Vagina (tissue), 2 donors: ENCODE measurements around the gene LRRC74B. TPM values are rescaled to one million over a fixed set of nuclear protein-coding genes. Genes with fewer than 3 reads are reported as not detected.
A peak's percentile ranks its signal among the peaks of the same experiment; 100 is the strongest.

Source experiments
- DNase-seq, 2 donors: peaks; one replicate each; pipeline ENCODE4 v3.0.0-alpha.2; 2017; ENCODE audit errors: extremely low spot score in 2 of 2
- H3K27ac ChIP-seq: fragments of 200-600 bp; sonication (generic); one replicate; pipeline ENCODE4 v1.5.1; 2019
- H3K27me3 ChIP-seq: fragments of 200-600 bp; sonication (generic); one replicate; pipeline ENCODE4 v1.5.1; 2019
- H3K36me3 ChIP-seq, 2 donors: fragments of 200-600 bp; sonication (generic); one replicate each; pipeline ENCODE4 v1.5.1; 2017 to 2019
- H3K4me1 ChIP-seq: fragments of 200-600 bp; sonication (generic); one replicate; pipeline ENCODE4 v1.5.1; 2019
- H3K4me3 ChIP-seq, 2 donors: fragments of 200-600 bp; sonication (generic); 1 replicate in 1 of 2; 2 replicates in 1 of 2; pipeline ENCODE4 v1.5.1; 2016 to 2019
- H3K9me3 ChIP-seq: fragments of 200-600 bp; sonication (generic); one replicate; pipeline ENCODE4 v1.5.1; 2019
- POLR2A ChIP-seq, 2 donors: fragments of 450-650 bp; IDR thresholded peaks; one replicate each; pipeline ENCODE4 v1.6.1; 2017; ENCODE audit warnings: antibody characterized with exemption in 2 of 2, mild to moderate bottlenecking in 2 of 2, moderate library complexity in 2 of 2
- POLR2AphosphoS5 ChIP-seq, 2 donors: sonication (generic); formaldehyde crosslinking; IDR thresholded peaks; one replicate each; pipeline ENCODE4 v1.9.0; 2017; ENCODE audit warnings: antibody characterized with exemption in 2 of 2, mild to moderate bottlenecking in 2 of 2, low read depth in 1 of 2; ENCODE audit not compliant: insufficient read depth in 1 of 2
- intact Hi-C: fragments of 100-400 bp; cut with DNase I; formaldehyde crosslinking; loops from one replicate; pipeline ENCODE4 v1.15.1; 2023
- total RNA-seq: library from RNA; depleted of rRNA; stranded (reverse); fragments of >200 nt; gene quantifications from one replicate; pipeline ENCODE4 v1.2.3, GENCODE V29; 2016
- TF ChIP-seq, protein P1 (sequence below), 3 experiments: fragments of 450-650 bp in 2 of 3; fragments of 200-600 bp in 1 of 3; sonication (generic) in 1 of 3; IDR thresholded peaks; one replicate each; pipeline ENCODE4 v1.5.1; 2017 to 2019; ENCODE audit warnings: antibody characterized with exemption in 3 of 3, mild to moderate bottlenecking in 2 of 3, moderate library complexity in 2 of 3

LRRC74B gene
- total RNA-seq, 1 donor from 2014 or later: not detected

DNA sequence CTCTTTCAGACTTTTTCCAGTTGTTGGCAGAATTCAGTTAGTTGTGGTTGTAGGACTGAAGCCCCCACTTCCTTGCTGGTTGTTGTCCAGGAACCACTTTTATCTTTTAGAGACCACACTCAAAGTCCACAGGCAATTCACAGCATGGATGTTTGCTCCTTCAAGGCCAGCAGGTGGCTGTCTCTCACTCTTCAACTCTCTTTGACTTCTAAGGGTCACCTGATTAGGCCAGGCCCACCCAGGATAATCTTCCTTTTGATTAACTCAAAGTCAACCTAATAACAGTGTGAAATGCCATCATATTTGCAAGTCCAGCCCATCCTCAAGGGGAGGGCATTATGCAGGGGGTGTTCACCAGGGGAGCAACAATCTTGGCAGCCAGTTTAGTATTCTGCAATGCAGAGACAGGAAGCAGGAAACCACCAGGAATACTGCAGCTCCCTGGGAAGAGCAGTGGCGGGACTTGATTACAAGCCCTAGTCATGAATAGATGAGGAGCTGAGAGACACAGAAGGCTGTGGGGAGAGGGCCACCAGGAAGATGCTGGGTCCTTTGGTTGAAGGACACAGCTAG, 52.4 kb downstream of the LRRC74B start:
- Histone ChIP-seq H3K4me1 (peaks cover 6% of the 10 kb centered on the region), H3K4me3 (no peak overlapping the region), H3K9me3 (no peaks in the 10 kb centered on the region), H3K27me3 (no peaks in the 10 kb centered on the region), H3K36me3 (no peaks in the 10 kb centered on the region), H3K27ac (no peak overlapping the region)
- intact Hi-C loops: no loop called here
- DNase-seq: no peak
- TF ChIP-seq, protein P1, sequence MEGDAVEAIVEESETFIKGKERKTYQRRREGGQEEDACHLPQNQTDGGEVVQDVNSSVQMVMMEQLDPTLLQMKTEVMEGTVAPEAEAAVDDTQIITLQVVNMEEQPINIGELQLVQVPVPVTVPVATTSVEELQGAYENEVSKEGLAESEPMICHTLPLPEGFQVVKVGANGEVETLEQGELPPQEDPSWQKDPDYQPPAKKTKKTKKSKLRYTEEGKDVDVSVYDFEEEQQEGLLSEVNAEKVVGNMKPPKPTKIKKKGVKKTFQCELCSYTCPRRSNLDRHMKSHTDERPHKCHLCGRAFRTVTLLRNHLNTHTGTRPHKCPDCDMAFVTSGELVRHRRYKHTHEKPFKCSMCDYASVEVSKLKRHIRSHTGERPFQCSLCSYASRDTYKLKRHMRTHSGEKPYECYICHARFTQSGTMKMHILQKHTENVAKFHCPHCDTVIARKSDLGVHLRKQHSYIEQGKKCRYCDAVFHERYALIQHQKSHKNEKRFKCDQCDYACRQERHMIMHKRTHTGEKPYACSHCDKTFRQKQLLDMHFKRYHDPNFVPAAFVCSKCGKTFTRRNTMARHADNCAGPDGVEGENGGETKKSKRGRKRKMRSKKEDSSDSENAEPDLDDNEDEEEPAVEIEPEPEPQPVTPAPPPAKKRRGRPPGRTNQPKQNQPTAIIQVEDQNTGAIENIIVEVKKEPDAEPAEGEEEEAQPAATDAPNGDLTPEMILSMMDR (IDR thresholded peaks at IDR 0.05): no peak
- TF ChIP-seq POLR2AphosphoS5 (IDR thresholded peaks at IDR 0.05; ENCODE audit: insufficient read depth in 1 of 2, low read depth in 1 of 2) (no peak), POLR2A (IDR thresholded peaks at IDR 0.05) (no peak)

DNA sequence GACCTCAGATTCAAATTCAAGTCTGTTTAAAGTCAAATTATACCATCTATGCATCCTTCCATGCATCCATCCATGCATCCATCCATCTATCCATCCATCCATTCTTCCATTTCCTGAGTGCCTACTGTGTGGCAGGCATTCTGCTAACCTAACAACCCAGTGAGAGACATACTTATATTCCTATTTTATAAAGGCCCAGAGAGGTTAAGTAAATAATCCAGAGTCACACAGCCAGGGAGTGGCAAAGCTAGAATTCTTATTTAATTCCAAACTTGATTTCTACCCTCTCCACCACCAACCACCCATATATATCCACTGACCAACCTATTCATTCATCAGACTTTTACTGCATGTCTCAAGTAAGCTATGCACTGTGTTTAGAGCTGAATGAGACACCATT, 53.8 kb downstream of the LRRC74B start:
- no peaks in the 10 kb centered on the region for H3K36me3 ChIP-seq
- no peak for DNase-seq
- peaks cover 6% of the 10 kb centered on the region for H3K4me1 ChIP-seq
- H3K9me3 ChIP-seq: no peaks in the 10 kb centered on the region
- intact Hi-C loops: no loop called here
- no peak overlapping the region for H3K4me3 ChIP-seq
- TF ChIP-seq POLR2A (IDR thresholded peaks at IDR 0.05): no peak
- TF ChIP-seq, protein P1 (IDR thresholded peaks at IDR 0.05): no peak
- TF ChIP-seq POLR2AphosphoS5 (IDR thresholded peaks at IDR 0.05; ENCODE audit: insufficient read depth in 1 of 2, low read depth in 1 of 2): no peak
- no peaks in the 10 kb centered on the region for H3K27me3 ChIP-seq
- H3K27ac ChIP-seq: no peak overlapping the region

DNA sequence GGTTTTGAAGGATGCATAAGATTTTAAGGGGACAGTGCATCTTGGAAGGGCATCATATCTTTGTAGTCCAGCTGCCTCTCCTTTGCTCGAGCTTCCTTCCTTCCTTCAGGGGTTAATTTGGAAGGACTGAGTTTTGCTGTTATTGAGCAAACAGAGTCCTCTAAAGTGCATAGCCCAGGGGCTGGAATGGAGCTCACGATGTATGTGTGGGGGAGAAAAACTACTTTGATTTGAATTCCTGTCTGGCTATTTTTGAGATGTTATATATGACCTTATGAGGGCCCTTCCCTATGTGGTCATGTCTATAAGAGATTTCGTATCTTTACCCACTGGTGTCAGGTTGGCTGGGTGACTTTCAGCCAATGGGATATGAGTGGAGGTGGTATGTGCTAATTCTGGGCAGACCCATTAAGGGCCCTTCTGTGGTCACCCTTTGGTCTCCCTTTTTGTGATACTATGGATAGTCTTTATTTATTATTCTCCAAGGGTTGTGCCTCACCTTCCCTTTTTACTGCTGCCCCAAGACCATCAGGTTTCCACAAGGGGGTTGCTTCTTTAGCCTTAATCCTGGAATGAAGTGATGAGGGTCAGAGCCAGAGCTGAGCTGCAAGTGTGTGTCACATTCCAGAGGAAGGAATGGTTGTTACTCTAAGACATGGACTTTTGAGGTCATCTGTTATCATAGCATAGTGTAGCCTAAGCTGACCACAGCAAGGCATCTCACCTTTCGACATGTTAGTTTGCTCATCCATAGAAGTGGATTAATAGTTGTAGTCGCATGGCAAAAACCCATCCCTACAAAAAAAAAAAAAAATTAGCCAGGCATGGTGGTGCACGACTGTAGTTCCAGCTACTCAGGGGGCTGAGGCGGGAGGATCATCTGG, 54.6 kb downstream of the LRRC74B start:
- Histone ChIP-seq H3K27ac (no peak overlapping the region), H3K4me1 (peaks cover 6% of the 10 kb centered on the region), H3K9me3 (no peaks in the 10 kb centered on the region), H3K4me3 (no peak overlapping the region), H3K36me3 (no peaks in the 10 kb centered on the region), H3K27me3 (no peaks in the 10 kb centered on the region)
- no peak for DNase-seq
- TF ChIP-seq POLR2AphosphoS5 (IDR thresholded peaks at IDR 0.05; ENCODE audit: insufficient read depth in 1 of 2, low read depth in 1 of 2) (no peak), POLR2A (IDR thresholded peaks at IDR 0.05) (no peak)
- TF ChIP-seq, protein P1 (IDR thresholded peaks at IDR 0.05): no peak
- intact Hi-C loops: no loop called here

DNA sequence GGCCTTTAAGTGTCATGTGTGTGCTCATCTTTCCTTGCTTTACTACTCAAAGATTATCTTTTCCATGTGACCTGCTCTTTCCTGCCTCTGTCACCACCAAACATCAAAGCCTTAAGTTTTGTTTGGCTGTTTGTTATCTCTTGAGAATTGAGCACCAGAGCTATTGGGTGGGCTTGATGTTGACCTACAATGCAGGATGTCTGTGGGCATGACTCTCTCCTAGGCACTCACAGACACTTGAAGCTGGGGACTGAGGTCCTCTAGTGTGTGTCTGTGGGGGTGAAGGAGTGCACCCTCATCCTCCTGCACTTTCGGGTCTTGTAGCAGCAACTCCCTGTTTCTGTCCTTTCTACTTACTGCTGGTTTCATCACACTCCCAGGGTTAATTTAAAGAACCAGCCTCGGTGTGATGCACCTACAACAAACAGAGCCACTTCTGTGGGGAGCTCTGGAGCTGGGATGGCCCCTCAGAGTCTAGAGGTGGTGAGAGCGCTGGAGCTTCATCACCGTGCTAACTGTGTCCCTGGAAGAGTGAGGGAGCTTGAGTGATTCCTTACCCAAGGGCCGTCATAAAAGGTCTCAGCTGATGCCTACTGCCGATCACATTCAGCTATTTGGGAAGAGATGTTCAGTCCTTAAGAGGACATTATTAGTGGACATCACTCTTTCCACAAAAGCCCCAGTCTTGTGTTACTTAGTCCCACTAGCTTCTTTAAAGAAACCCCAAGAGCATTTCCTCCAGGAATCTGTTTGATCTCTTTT, 56.3 kb downstream of the LRRC74B start:
- no peaks in the 10 kb centered on the region for H3K27me3 ChIP-seq
- H3K36me3 ChIP-seq: no peaks in the 10 kb centered on the region
- TF ChIP-seq POLR2AphosphoS5 (IDR thresholded peaks at IDR 0.05; ENCODE audit: insufficient read depth in 1 of 2, low read depth in 1 of 2) (no peak), POLR2A (IDR thresholded peaks at IDR 0.05) (no peak)

DNA sequence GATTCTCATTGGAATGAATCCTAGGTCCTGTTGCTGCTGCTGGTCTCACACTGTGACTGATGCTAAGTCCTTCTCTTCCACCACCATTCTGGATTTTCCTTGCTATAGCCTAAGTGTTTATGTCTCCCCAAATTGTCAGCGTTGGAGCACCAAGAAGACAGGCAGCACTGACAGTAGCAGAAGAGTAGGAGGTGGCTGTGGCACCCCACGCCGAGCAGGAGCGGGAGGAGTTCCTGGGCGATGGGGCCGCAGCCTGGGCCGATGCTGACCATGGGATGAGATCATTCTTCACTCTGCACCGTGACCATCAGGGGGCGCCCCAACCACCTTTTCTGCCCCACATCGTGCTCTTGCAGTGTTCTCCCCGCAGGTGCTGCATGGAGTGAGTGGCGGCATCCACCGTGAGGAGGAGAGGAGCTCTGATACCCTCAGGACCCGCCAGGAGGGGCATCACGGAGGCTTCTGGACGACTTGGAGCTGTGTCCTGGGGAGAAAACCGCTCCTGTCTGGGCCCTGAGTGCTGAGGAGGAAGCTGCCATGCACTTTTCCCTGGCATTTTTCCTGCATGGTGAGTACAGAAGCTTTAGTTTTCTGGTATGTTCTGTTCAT, 57.0 kb downstream of the LRRC74B start:
- Histone ChIP-seq H3K4me1 (peaks cover 6% of the 10 kb centered on the region), H3K27ac (no peak overlapping the region), H3K9me3 (no peaks in the 10 kb centered on the region), H3K4me3 (no peak overlapping the region), H3K27me3 (no peaks in the 10 kb centered on the region), H3K36me3 (no peaks in the 10 kb centered on the region)
- DNase-seq: no peak
- intact Hi-C loops: no loop called here
- TF ChIP-seq, protein P1 (IDR thresholded peaks at IDR 0.05): peak in 2 of 3 experiments; percentile 37 to 49
- TF ChIP-seq POLR2AphosphoS5 (IDR thresholded peaks at IDR 0.05; ENCODE audit: insufficient read depth in 1 of 2, low read depth in 1 of 2): no peak

More for the DNA sequence above, 56.3 kb downstream of the LRRC74B start:
- H3K27ac ChIP-seq: no peak overlapping the region
- DNase-seq: no peak
- no peak overlapping the region for H3K4me3 ChIP-seq
- H3K4me1 ChIP-seq: peaks cover 6% of the 10 kb centered on the region
- intact Hi-C loops: no loop called here
- H3K9me3 ChIP-seq: no peaks in the 10 kb centered on the region
